Endometrium (tissue), 2 donors: ENCODE data around the gene AZIN2.

ENCODE experiments used
- FAIRE-seq: peaks from 2 replicates; lab custom pipeline; 2012; peaks lifted over from hg19 to GRCh38; lab: Jason Lieb, UNC
- donor health status: control.
- donor health status: control.

Gene AZIN2

DNA sequence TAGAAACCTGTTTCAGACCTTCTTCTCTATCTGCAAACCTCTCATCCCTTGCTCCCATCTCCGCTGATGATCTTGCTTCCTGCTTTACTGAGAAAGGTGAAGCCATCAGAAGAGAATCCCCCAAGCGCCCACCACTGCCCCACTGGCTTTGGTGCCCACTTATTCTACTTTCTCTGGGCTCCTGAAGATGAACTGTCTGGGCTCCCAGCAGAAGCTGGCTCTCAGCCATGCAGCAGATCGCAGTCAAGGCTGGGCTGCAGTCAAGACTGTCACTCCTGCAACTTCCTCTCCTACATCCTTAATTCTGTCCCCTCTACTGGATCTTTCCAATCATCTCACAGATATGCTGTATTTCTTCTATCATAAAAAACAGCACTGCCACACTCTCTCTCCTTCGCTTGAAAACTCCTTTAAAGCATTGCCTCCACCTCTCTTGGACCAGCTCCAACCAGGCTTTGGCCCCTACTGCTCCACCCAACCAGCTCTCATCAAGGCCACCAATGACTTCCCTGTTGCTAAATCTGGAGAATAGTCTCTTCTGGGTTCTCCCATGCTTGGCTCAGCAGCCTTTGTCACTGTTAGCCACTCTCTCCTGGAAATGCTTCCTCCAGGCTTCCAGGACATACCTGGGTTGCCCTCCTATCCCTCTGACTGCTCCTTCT lies 75.1 kb downstream of the AZIN2 start:
- no peak for FAIRE-seq

DNA sequence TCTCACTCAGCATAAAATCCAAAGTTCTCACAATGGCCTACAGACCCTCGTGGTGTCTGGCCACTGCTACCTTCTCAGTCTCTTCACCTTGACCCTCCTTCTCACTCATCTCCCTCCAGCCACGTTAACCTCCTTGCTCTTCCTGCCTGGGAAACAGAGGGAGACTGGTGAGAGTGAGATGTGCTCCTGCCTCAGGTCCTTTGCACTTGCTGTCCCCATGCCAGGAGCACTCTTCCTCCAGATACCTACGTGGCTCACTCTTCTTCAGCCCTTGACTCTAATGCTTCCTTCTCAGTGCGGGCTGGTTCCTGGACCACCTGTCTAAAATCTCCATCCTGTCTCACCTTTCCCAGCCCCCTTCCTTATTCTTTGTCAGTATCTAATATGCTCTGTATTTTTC lies 76.2 kb downstream of the AZIN2 start:
- FAIRE-seq: no peak

DNA sequence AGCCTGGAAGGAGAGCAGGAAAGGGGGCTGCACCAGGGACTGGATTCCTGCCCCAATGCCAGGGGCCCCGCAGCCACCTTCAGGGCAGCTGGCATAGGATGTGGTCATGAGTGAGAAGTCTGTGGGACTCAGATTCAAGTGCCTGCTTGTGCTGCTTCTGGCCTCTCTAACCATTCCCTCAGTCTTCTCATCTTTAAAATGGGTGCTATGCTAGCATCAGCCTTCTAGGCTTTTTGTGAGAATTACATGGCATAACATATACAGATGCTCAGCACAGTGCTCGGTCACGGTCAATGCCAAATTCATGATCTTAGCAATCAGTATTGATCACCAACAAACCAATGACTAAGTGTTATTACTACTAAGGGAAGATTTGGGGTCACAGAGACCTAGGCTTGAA lies 77.4 kb downstream of the AZIN2 start:
- no peak for FAIRE-seq

DNA sequence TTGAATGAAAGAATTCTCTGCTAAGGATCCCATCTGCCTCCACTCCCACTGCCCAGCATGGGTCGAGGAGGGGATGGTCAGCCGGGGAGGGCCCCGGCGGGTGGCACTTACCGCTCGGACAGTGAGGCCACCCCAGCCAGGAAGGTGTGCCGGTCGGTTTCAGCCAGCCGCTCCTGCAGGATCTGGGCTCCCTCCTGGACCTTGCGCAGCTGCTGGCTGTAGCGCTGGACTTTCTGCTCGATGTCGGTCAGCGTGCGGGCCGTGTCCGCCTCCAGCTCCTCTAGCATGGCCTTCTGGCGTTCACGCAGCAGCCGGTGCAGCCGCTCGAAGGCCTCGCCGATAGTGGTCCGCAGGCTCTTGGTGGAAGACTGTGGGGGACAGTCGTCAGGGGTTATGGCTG lies 78.6 kb downstream of the AZIN2 start:
- no peak for FAIRE-seq

DNA sequence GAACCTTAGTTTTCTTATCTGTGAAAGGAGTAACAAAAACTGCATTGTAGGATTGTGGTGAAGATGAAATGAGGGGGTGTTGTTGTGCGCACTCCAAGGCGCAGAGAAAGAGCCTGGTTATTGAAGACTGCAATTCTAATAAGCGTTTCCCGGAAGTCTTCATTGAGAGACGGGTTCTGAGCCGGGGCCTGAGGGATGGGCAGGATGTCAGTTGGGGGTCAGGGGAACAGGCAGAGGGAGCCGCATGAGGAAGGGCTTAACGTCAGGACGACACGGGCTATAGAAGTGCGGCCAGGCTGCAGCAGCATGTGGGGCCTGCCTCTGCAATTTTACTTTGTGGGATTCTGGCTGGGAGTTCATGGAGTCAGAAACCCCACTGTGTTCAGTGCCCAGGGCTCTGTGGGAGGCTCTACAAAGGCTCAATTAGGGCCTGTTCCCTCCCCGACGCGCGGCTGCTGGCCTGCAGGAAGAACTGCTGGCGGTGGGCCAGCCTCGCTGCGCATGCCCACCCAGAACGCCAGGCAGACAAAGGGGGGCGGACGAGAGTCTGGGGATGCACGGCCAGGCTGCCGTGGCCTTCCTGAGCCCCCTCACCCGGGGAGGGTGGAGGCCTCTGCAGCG lies 80.2 kb downstream of the AZIN2 start:
- no peak for FAIRE-seq

DNA sequence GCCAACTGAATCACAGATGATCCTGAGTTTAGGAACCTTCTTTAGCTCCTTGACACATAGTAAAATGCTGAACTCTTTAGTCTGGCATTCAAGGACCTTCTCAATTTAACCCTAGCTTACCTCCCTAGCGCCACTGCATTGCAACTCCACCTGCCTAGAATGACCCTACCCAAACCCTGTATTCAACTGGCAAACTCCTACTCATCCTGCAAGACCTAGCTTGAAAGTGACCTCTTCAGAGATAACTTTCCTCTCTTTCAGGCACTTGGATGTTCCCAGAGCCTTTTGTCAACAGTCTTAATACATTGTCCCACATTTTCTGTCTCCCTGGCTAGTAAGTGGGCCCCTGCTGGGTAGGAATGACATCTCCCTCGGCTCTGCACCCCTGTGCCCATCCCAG lies 81.2 kb downstream of the AZIN2 start:
- FAIRE-seq: no peak

DNA sequence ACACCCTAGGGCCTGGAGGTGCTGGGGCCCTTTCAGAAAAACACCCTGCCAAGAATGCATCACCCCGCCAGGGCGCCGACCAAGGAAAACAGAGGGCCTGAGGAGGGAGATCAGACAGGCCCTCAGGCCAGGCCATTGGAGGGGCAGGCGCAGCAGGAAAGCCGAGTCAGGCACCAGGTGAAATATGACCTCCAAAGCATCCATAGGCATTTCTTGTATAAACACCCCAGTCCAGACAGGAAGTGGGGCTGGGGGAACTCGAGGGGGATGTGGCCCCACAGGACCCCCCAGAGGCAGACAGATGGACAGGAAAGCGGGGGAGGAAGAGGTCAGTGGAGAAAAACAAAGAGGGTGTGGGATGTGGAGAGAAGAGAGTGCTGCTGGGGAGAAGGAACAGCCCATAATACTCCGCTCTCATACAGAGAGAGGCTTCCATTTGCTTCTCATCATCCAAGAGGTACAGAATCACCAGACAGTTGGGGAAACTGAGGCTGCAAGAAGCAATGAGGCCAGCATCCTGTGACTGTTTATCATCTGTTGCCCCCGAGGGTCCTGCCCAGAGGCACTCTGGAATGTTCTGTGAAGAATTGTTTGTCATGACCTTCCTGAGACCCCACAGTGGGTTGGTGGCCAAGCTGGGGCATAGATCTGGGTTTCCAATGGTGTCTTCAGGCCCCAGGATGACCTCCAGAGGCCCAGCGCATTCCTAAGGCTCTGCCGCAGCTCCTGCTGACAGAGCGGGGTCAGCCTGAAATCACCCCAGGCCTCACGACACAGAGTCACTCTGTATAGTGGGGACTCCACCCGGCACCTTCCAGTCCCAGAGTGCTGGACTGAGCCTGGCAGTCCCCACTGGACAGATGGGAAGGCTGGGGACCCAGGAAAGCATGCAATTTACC lies 82.9 kb downstream of the AZIN2 start:
- FAIRE-seq: no peak

DNA sequence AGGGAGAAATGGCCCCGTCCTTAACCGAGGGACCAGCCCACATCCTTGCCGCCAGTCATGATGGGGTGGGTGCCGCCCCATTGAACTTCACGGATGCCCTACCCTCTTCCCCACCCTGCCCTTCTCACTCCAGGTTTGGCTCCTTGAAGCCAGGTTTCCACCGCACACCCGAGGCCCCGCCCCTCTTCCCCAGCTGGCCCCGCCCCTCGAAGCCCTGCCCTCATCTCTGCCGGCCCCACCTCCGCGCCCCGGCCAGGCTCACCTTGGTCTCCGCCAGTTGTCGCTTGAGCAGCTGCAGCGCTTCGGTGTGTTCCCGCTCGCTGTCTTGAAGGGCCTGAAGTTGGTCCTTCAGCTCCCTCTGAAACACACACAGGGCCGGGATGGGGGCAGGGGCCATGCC lies 84.3 kb downstream of the AZIN2 start:
- no peak for FAIRE-seq

DNA sequence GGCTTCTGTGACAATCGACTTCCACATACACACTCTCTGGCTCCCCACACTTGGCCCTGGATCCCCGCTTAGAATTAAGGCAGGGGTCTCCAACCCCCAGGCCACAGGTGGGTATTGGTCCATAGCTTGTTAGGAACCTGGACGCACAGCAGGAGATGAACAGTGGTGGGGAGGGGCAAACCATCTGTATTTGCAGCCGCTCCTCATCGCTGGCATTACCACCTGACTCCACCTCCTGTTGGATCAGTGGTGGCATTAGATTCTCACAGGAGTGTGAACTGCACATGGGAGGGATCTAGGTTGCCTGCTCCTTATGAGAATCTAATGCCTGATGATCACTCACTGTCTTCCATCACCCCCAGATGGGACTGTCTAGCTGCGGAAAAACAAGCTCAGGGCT lies 84.9 kb downstream of the AZIN2 start:
- no peak for FAIRE-seq

DNA sequence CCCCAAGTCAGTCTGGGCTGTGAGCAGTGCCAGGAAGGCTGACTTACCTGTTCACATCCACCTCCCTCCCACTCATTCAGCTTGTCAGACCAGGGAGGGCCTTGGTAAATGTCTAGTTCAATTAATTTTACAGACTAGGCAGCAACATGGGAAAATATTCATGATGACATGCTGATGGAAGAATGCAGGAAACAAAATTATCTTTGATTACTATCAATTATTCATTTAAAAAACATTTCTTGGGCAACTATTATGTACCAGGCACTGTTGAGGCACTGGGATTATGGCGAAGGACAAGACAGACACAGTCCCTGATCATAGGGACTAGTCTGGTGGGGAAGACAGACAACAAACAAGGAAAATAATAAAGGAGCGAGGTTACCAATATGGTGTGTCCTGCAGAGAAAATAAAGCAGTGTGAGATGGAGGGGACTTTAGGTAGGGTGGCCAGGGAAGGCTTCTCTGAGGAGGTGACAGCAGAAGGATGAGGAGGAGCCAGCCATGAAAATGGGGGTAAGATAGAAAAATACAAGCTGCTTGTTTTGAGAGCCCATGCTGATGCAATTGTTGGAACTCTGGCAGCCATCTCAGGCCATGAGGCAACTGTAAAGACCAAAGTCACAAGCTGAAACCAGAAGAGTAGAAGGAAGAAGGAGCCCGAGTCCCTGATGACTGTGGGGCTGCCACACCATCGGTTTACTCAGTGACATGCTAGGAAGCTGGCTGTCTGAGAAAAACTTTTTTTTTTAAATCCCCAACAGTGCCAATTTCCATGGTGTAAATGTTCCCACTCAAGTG lies 86.9 kb downstream of the AZIN2 start:
- no peak for FAIRE-seq

DNA sequence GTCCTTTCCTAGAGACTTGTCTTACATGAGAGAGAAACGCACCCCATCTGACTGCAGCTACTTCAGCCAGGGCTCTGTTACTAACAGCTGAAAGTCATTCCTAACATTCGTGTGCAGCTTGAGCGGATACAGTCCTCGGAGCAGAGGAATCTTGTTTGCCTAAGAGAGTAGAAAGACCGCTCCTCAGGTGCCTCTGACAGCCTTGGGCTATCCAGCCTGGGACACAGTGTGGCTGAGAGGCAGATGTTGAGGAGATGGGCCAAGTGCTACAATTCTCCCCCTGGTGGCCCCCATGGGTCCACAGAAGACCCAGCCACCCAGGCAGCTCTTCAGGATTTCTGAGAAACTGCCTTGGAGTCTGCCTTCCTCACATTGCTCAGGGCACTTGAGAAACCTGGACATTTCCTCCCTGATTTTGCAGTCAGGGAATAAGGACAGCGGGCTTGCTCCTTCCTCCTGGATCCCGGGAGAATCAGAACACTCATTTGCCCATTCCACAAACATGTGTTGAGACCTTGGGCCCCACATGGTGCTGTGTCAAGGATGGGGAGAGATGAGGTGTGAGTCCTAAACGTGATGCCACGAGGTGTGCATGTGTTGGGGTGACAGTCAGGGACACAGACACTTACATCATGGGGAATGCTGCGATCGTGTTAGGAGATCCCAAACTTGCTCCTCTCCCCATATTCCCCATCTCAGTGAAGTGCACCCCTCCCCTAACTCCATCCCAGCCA lies 87.8 kb downstream of the AZIN2 start:
- FAIRE-seq: no peak

DNA sequence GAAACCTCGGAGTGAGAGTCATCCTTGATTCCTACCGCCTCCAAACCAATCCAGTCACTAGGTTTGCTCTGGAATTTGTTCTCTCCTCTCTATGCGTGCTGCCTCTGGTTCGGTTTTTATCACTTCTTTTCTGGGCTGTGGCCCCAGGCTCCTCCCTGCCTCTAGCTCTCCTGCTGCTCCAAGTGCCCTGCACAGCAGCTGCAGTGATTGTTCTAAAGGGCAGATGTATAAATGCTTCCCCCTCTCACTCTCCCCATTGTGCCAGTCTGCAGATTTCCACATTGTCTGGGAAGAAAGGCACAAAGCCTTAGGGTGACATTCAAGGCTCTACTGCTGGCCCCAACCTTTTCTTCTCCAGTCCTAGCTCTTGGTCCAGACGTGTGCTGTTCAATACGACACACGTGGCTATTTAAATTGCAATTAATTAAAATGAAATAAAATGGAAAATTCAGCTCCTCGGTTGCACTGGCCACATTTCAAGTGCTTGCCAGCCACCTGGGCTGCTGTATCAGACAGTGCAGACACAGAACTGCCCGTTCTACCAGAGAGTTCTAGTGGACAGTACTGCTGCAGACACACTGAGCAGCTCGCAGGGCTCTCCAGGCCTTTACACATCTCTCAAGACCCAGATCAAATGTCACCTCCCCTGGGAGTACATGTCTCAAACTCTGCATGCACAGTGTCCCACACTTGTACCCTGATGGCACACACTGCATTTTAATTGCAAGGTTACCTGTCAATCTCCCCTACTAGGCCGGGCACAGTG lies 88.5 kb downstream of the AZIN2 start:
- no peak for FAIRE-seq
